Calu3 (cell line): ENCODE measurements around the gene TRMT44. TPM values are rescaled to one million over a fixed set of nuclear protein-coding genes. Genes with fewer than 3 reads are reported as not detected.

Source experiments
- BruUV-seq: library from RNA; stranded (reverse); fragments of 400-500 nt; replicated peaks from 2 replicates; lab custom pipeline; 2021; lab: Mats Ljungman, UMichigan
- CTCF ChIA-PET: fragments of 300-600 bp; sonication (Branson Sonifier 250); formaldehyde crosslinking; loops from one replicate; lab custom pipeline; 2022; ENCODE audit warnings: antibody characterized with exemption; lab: Charles Lee
- DNase-seq: peaks from one replicate; pipeline ENCODE4 v3.0.0; 2022
- H3K27ac Mint-ChIP-seq: one replicate; pipeline ENCODE4 v1.8.0; 2022; ENCODE audit warnings: mixed read lengths; ENCODE audit not compliant: unreplicated experiment
- H3K27me3 Mint-ChIP-seq: one replicate; pipeline ENCODE4 v1.8.0; 2022; ENCODE audit warnings: mixed read lengths; ENCODE audit not compliant: unreplicated experiment
- H3K36me3 Mint-ChIP-seq: one replicate; pipeline ENCODE4 v1.8.0; 2022; ENCODE audit warnings: mild to moderate bottlenecking, moderate library complexity, mixed read lengths; ENCODE audit not compliant: insufficient read depth, unreplicated experiment
- H3K4me1 Mint-ChIP-seq: one replicate; pipeline ENCODE4 v1.8.0; 2022; ENCODE audit warnings: mild to moderate bottlenecking, low read depth, mixed read lengths; ENCODE audit not compliant: unreplicated experiment
- H3K4me3 Mint-ChIP-seq: one replicate; pipeline ENCODE4 v1.8.0; 2022; ENCODE audit warnings: mild to moderate bottlenecking, low read depth, moderate library complexity, mixed read lengths; ENCODE audit not compliant: unreplicated experiment
- H3K9me3 Mint-ChIP-seq: one replicate; pipeline ENCODE4 v1.8.0; 2022; ENCODE audit warnings: low read depth, mixed read lengths; ENCODE audit not compliant: unreplicated experiment
- intact Hi-C: fragments of 100-400 bp; cut with micrococcal nuclease; formaldehyde crosslinking; loops from one replicate; pipeline ENCODE4 v1.10.0; 2022; ENCODE audit not compliant: unreplicated experiment
- total RNA-seq: library from RNA; stranded (reverse); gene quantifications from 2 replicates; pipeline ENCODE4 v1.2.3, GENCODE V29; 2022
- TF ChIP-seq, protein P1 (sequence below): fragments of 200-600 bp; IDR thresholded peaks from one replicate; pipeline ENCODE4 v1.8.0; 2022; ENCODE audit warnings: antibody characterized with exemption; ENCODE audit not compliant: unreplicated experiment

TRMT44 gene
- total RNA-seq, 1 experiment from 2014 or later, result 21.5 TPM

DNA sequence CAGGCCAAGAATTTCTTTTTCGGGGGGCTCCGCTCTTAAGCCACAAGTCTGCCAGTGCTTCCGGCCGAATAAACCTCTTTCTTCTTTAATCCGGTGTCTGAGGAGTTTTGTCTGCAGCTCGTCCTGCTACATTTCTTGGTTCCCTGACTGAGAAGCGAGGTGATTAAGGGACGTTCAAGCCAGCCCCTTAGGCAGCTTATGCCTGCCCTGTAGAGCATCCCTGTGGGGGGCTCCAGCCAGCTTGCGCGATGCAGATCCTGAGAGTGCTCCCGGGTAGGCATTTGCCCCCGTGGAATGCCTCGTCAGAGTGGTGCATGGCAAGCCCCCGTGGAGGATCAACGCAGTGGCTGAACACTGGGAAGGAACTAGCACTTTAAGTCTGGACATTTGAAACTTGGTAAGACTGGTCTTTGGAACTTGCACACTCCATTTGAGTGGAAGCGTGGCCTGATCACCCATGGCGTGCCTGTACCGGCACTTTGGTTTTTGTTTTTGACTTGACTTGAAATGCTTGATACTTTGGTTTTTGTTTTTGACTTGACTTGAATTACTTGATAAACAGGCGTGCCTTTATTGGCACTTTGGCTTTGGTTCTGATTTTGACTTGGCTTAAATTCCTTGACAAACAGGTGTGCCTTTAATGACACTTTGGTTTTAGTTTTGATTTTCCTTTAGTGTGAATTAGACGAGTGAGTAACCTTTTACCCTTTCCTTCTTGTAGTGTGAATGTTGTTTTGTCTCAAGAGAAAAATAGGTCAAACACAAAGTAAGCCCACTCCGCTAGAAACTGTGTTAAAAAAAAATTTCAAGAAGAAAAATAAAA is 6.1 kb upstream of the TRMT44 start:
- H3K36me3 Mint-ChIP-seq, result peaks cover under 1% of the 10 kb centered on the region
- H3K4me1 Mint-ChIP-seq, result peaks cover 9% of the 10 kb centered on the region
- no peaks in the 10 kb centered on the region for H3K27me3 Mint-ChIP-seq
- H3K27ac Mint-ChIP-seq, result no peak overlapping the region
- CTCF ChIA-PET, result no interaction called here
- intact Hi-C loops, result no loop called here
- no peak overlapping the region for H3K4me3 Mint-ChIP-seq
- H3K9me3 Mint-ChIP-seq, result no peaks in the 10 kb centered on the region
- TF ChIP-seq, protein P1, sequence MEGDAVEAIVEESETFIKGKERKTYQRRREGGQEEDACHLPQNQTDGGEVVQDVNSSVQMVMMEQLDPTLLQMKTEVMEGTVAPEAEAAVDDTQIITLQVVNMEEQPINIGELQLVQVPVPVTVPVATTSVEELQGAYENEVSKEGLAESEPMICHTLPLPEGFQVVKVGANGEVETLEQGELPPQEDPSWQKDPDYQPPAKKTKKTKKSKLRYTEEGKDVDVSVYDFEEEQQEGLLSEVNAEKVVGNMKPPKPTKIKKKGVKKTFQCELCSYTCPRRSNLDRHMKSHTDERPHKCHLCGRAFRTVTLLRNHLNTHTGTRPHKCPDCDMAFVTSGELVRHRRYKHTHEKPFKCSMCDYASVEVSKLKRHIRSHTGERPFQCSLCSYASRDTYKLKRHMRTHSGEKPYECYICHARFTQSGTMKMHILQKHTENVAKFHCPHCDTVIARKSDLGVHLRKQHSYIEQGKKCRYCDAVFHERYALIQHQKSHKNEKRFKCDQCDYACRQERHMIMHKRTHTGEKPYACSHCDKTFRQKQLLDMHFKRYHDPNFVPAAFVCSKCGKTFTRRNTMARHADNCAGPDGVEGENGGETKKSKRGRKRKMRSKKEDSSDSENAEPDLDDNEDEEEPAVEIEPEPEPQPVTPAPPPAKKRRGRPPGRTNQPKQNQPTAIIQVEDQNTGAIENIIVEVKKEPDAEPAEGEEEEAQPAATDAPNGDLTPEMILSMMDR, result no peak
- no peak for DNase-seq
- BruUV-seq, result no TSS peak

DNA sequence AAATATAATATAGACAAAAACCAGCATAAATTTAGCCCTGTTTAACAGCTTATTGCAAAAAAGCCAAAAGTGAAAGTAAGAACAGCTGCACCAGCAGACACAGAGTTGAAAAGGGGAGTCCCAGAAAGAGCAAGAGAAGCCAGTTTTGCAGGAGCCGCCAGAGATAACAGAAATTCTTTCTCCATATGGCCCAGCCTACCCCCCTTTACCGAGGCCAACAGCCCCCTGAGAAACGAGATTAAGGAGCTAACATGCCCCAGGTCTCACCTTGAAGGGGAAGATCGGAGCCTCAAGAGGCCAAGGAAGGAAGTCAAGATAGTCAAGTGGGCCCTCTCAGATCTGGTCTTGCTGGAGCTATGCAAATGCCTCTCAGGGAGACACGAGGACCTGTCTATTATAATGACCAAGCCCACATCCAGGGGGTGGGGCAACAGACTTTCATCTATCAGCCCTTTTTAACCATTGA is 4.9 kb upstream of the TRMT44 start:
- no peak for DNase-seq
- H3K4me1 Mint-ChIP-seq, result peaks cover 9% of the 10 kb centered on the region
- H3K27me3 Mint-ChIP-seq, result no peaks in the 10 kb centered on the region
- H3K9me3 Mint-ChIP-seq, result no peaks in the 10 kb centered on the region
- BruUV-seq, result no TSS peak
- CTCF ChIA-PET, result no interaction called here
- intact Hi-C loops, result no loop called here
- no peak overlapping the region for H3K27ac Mint-ChIP-seq
- peaks cover 13% of the 10 kb centered on the region for H3K36me3 Mint-ChIP-seq
- no peak overlapping the region for H3K4me3 Mint-ChIP-seq
- TF ChIP-seq, protein P1, result no peak

DNA sequence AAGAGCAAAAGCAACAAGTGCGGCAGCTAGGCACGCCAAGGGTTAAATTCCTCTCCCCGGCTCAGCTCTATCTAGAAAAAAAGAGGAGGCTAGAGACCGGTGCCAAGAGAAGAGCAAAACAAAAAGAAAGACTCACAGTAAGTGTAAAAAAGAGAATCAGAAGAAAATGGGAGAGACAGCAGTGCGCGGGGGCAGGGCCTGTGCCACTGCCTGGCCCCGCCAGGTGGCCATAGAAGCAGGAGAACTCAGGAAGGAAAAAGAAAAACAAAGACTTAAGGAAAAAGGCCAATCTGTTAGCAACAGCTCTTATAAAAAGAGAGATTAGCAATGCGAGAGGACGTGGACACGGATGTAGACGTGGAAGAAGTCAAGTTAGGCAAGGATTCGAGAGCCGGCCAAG is 3.3 kb upstream of the TRMT44 start:
- H3K27me3 Mint-ChIP-seq, result no peaks in the 10 kb centered on the region
- TF ChIP-seq, protein P1, result no peak
- H3K4me3 Mint-ChIP-seq, result no peak overlapping the region
- no peak for DNase-seq
- CTCF ChIA-PET, result no interaction called here
- H3K27ac Mint-ChIP-seq, result no peak overlapping the region
- intact Hi-C loops, result no loop called here
- H3K36me3 Mint-ChIP-seq, result peaks cover 24% of the 10 kb centered on the region
- no peaks in the 10 kb centered on the region for H3K9me3 Mint-ChIP-seq
- BruUV-seq, result no TSS peak
- H3K4me1 Mint-ChIP-seq, result peaks cover 10% of the 10 kb centered on the region

DNA sequence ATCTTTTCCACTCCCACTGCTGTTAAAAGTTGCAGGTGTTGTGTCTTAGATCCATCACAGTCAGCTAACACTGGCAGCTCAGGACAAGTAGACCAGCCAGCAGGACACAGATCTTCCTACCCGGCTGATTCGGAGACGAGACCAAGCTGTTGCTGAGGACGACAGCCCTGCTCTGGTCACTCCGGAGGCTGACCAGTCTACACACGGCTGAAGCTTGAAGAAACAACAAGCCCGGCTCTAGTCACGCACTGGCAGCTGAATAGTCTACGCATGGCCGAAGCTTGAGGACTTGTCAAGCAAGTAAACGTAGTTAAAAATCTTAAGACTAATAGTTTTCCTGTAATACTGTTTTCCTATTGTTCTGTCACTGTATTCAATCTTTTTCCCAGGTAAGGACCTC is 1.8 kb upstream of the TRMT44 start:
- Mint-ChIP-seq H3K36me3 (peaks cover 24% of the 10 kb centered on the region), H3K27ac (peak overlapping the region; percentile 33)

More for the DNA sequence above, 1.8 kb upstream of the TRMT44 start:
- H3K27me3 Mint-ChIP-seq, result no peaks in the 10 kb centered on the region
- peak overlapping the region; percentile 82 for H3K4me3 Mint-ChIP-seq
- no peaks in the 10 kb centered on the region for H3K9me3 Mint-ChIP-seq
- CTCF ChIA-PET, result no interaction called here
- TF ChIP-seq, protein P1, result no peak
- peaks cover 21% of the 10 kb centered on the region for H3K4me1 Mint-ChIP-seq
- BruUV-seq, result no TSS peak
- intact Hi-C loops, result no loop called here
- DNase-seq, result no peak
